Measurements from ENCODE around the gene NKX1-1. TPM values are rescaled to one million over a fixed set of nuclear protein-coding genes. Genes with fewer than 3 reads are reported as not detected.

Gene NKX1-1
- total and polyA plus RNA-seq, 7 experiments from 2014 or later: not detected

GRCh38 chr4:1401409-1402020 lies 4.7 kb downstream of the NKX1-1 start:
- Histone ChIP-seq H3K27me3 (ENCODE audit: control insufficient read depth in 2 of 2, insufficient read depth in 2 of 2, low read length in 2 of 2) (peaks cover 0 to 9% of the 10 kb centered on the region in 2 donors), H3K4me1 (ENCODE audit: control insufficient read depth in 2 of 2, insufficient read depth in 2 of 2, low read length in 2 of 2) (no peaks in the 10 kb centered on the region), H3K4me3 (ENCODE audit: low read length) (no peak overlapping the region), H3K27ac (ENCODE audit: low read depth, low read length) (no peak overlapping the region), H3K9me3 (ENCODE audit: control insufficient read depth in 2 of 3, low read length in 3 of 3) (peaks cover 0 to 16% (median 0%) of the 10 kb centered on the region in 3 experiments), H3K36me3 (ENCODE audit: control insufficient read depth in 2 of 3, insufficient read depth in 3 of 3, low read length in 3 of 3) (no peaks in the 10 kb centered on the region)
- H3K4me1 Mint-ChIP-seq: peaks cover 0 to 8% (median 4%) of the 10 kb centered on the region in 7 donors
- H3K27ac Mint-ChIP-seq: peak overlapping the region in 1 of 9 donors; percentile 29
- DNase-seq: peak in 2 of 9 donors; percentile 4 to 16
- ATAC-seq: no peak
- peaks cover 0 to 9% (median 0%) of the 10 kb centered on the region in 5 donors for H3K36me3 Mint-ChIP-seq
- intact Hi-C loops (cut with micrococcal nuclease): no loop called here
- H3K4me3 Mint-ChIP-seq: peak overlapping the region in 1 of 10 donors; percentile 75
- H3K9me3 Mint-ChIP-seq: peaks cover 0 to 10% (median 2%) of the 10 kb centered on the region in 11 donors
- peaks cover 5 to 32% (median 8%) of the 10 kb centered on the region in 5 donors for H3K27me3 Mint-ChIP-seq
- ChIA-PET POLR2A (no interaction called here), CTCF (no interaction called here)

GRCh38 chr4:1400831-1401408 lies 5.3 kb downstream of the NKX1-1 start:
- H3K27ac ChIP-seq (ENCODE audit: low read depth, low read length): no peak overlapping the region
- DNase-seq: peak in 1 of 9 donors; percentile 3
- H3K27me3 Mint-ChIP-seq: peaks cover 5 to 32% (median 8%) of the 10 kb centered on the region in 5 donors
- ChIA-PET CTCF (no interaction called here), POLR2A (no interaction called here)
- no peaks in the 10 kb centered on the region for H3K4me1 ChIP-seq (ENCODE audit: control insufficient read depth in 2 of 2, insufficient read depth in 2 of 2, low read length in 2 of 2)
- peaks cover 0 to 19% (median 0%) of the 10 kb centered on the region in 3 experiments for H3K9me3 ChIP-seq (ENCODE audit: control insufficient read depth in 2 of 3, low read length in 3 of 3)
- H3K4me3 ChIP-seq (ENCODE audit: low read length): no peak overlapping the region
- peaks cover 0 to 9% of the 10 kb centered on the region in 2 donors for H3K27me3 ChIP-seq (ENCODE audit: control insufficient read depth in 2 of 2, insufficient read depth in 2 of 2, low read length in 2 of 2)
- H3K9me3 Mint-ChIP-seq: peaks cover 0 to 12% (median 4%) of the 10 kb centered on the region in 11 donors
- no peak for ATAC-seq
- H3K4me3 Mint-ChIP-seq: no peak overlapping the region
- H3K4me1 Mint-ChIP-seq: peaks cover 0 to 8% (median 4%) of the 10 kb centered on the region in 7 donors
- no peaks in the 10 kb centered on the region for H3K36me3 ChIP-seq (ENCODE audit: control insufficient read depth in 2 of 3, insufficient read depth in 3 of 3, low read length in 3 of 3)
- peaks cover 0 to 9% (median 0%) of the 10 kb centered on the region in 5 donors for H3K36me3 Mint-ChIP-seq
- intact Hi-C loops (cut with micrococcal nuclease): no loop called here
- H3K27ac Mint-ChIP-seq: peak overlapping the region in 1 of 9 donors; percentile 49

GRCh38 chr4:1400191-1400805 lies 5.9 kb downstream of the NKX1-1 start:
- ChIA-PET POLR2A (no interaction called here), CTCF (no interaction called here)
- intact Hi-C loops (cut with micrococcal nuclease): no loop called here
- Mint-ChIP-seq H3K36me3 (peaks cover 0 to 13% (median 4%) of the 10 kb centered on the region in 5 donors), H3K9me3 (peaks cover 0 to 12% (median 4%) of the 10 kb centered on the region in 11 donors), H3K4me3 (no peak overlapping the region), H3K27ac (peak overlapping the region in 1 of 9 donors; percentile 49), H3K27me3 (peaks cover 3 to 30% (median 6%) of the 10 kb centered on the region in 5 donors), H3K4me1 (peaks cover 0 to 8% (median 2%) of the 10 kb centered on the region in 7 donors)
- ATAC-seq (no peak), DNase-seq (peak in 1 of 9 donors; percentile 4)
- Histone ChIP-seq H3K27me3 (ENCODE audit: control insufficient read depth in 2 of 2, insufficient read depth in 2 of 2, low read length in 2 of 2) (peaks cover 0 to 9% of the 10 kb centered on the region in 2 donors), H3K4me3 (ENCODE audit: low read length) (no peak overlapping the region), H3K27ac (ENCODE audit: low read depth, low read length) (no peak overlapping the region), H3K36me3 (ENCODE audit: control insufficient read depth in 2 of 3, insufficient read depth in 3 of 3, low read length in 3 of 3) (no peaks in the 10 kb centered on the region), H3K9me3 (ENCODE audit: control insufficient read depth in 2 of 3, low read length in 3 of 3) (peaks cover 0 to 19% (median 0%) of the 10 kb centered on the region in 3 experiments), H3K4me1 (ENCODE audit: control insufficient read depth in 2 of 2, insufficient read depth in 2 of 2, low read length in 2 of 2) (no peaks in the 10 kb centered on the region)

- H3K27me3 ChIP-seq (ENCODE audit: control insufficient read depth in 2 of 2, insufficient read depth in 2 of 2, low read length in 2 of 2): peaks cover 0 to 9% of the 10 kb centered on the region in 2 donors
- H3K27ac Mint-ChIP-seq: no peak overlapping the region
- H3K9me3 ChIP-seq (ENCODE audit: control insufficient read depth in 2 of 3, low read length in 3 of 3): peaks cover 0 to 19% (median 0%) of the 10 kb centered on the region in 3 experiments
- H3K36me3 ChIP-seq (ENCODE audit: control insufficient read depth in 2 of 3, insufficient read depth in 3 of 3, low read length in 3 of 3): no peaks in the 10 kb centered on the region
- peaks cover 0 to 24% (median 4%) of the 10 kb centered on the region in 5 donors for H3K27me3 Mint-ChIP-seq
- H3K4me3 Mint-ChIP-seq: no peak overlapping the region
- H3K36me3 Mint-ChIP-seq: peaks cover 0 to 15% (median 5%) of the 10 kb centered on the region in 5 donors
- H3K4me1 ChIP-seq (ENCODE audit: control insufficient read depth in 2 of 2, insufficient read depth in 2 of 2, low read length in 2 of 2): no peaks in the 10 kb centered on the region
- ChIA-PET CTCF (no interaction called here), POLR2A (no interaction called here)
- H3K4me1 Mint-ChIP-seq: peaks cover 0 to 6% (median 0%) of the 10 kb centered on the region in 7 donors
- H3K9me3 Mint-ChIP-seq: peaks cover 0 to 12% (median 4%) of the 10 kb centered on the region in 11 donors
- intact Hi-C loops (cut with micrococcal nuclease): no loop called here
- no peak overlapping the region for H3K27ac ChIP-seq (ENCODE audit: low read depth, low read length)
- ATAC-seq (no peak), DNase-seq (peak in 1 of 9 donors; percentile 2)
- H3K4me3 ChIP-seq (ENCODE audit: low read length): no peak overlapping the region
These were observed 6.6 kb downstream of the NKX1-1 start for GRCh38 chr4:1399508-1400190.

- Mint-ChIP-seq H3K4me3 (no peak overlapping the region), H3K9me3 (peaks cover 0 to 14% (median 7%) of the 10 kb centered on the region in 11 donors), H3K36me3 (peaks cover 0 to 17% (median 5%) of the 10 kb centered on the region in 5 donors), H3K27ac (peak overlapping the region in 1 of 9 donors; percentile 23), H3K27me3 (peaks cover 0 to 22% (median 4%) of the 10 kb centered on the region in 5 donors), H3K4me1 (peaks cover 0 to 6% (median 0%) of the 10 kb centered on the region in 7 donors)
- ChIA-PET POLR2A (no interaction called here), CTCF (no interaction called here)
- ATAC-seq (no peak), DNase-seq (peak in 1 of 9 donors; percentile 3)
- Histone ChIP-seq H3K27me3 (ENCODE audit: control insufficient read depth in 2 of 2, insufficient read depth in 2 of 2, low read length in 2 of 2) (peaks cover 0 to 9% of the 10 kb centered on the region in 2 donors), H3K9me3 (ENCODE audit: control insufficient read depth in 2 of 3, low read length in 3 of 3) (peaks cover 0 to 19% (median 0%) of the 10 kb centered on the region in 3 experiments), H3K4me1 (ENCODE audit: control insufficient read depth in 2 of 2, insufficient read depth in 2 of 2, low read length in 2 of 2) (no peaks in the 10 kb centered on the region), H3K36me3 (ENCODE audit: control insufficient read depth in 2 of 3, insufficient read depth in 3 of 3, low read length in 3 of 3) (no peaks in the 10 kb centered on the region), H3K27ac (ENCODE audit: low read depth, low read length) (no peak overlapping the region), H3K4me3 (ENCODE audit: low read length) (no peak overlapping the region)
- intact Hi-C loops (cut with micrococcal nuclease): no loop called here
These were observed 7.3 kb downstream of the NKX1-1 start for GRCh38 chr4:1398681-1399507.

Measured in naive thymus-derived CD4-positive, alpha-beta T cell (primary cell).